ENCODE results near the gene GNB1L. TPM values are rescaled to one million over a fixed set of nuclear protein-coding genes. Genes with fewer than 3 reads are reported as not detected.
A peak's percentile ranks its signal among the peaks of the same experiment; 100 is the strongest.

Gene GNB1L
- total RNA-seq, 4 donors from 2014 or later: 0.59 to 12.2 (median 3.1) TPM

DNA sequence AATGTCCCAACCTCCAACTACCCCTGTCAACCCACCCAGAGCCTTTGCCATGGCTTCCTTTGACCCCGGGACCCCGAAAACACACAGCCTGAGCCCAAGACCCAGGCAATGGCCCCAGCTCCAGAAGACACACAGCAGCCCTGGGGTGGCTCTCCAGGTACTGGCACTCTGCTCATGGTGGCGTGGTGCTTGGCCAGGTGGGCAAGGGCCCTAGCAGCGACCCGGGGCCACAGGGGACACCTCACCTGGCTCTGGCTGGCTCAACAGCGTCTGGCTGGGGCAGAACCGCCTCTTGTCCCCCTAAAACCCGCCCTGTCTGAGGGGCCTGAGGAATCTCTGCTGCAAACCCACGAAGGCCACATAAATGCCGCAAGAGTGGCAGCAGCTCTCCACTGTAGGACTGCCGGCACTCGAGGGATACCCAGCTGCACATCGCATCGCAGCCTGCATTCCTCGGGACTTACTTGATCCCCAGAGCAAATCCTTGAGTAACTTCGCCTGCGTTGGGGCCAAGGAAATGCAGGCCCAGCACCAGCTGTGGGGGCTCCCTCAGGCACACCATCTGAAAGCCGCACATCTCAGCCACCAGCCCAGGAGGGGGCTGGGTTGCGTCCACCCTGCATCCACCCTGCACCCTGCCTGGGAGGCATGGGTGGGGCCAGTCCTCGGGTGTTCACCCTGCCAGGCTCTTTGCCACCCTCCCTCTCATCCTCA, 23.1 kb upstream of the GNB1L start:
- H3K4me1 ChIP-seq: peaks cover 0 to 16% of the 10 kb centered on the region in 2 donors
- no peak overlapping the region for H3K27ac ChIP-seq
- H3K4me3 ChIP-seq: no peak overlapping the region
- intact Hi-C loops (cut with DNase I; ENCODE audit: low total_unique reads): no loop called here
- H3K36me3 ChIP-seq: no peaks in the 10 kb centered on the region
- TF ChIP-seq, protein P1, sequence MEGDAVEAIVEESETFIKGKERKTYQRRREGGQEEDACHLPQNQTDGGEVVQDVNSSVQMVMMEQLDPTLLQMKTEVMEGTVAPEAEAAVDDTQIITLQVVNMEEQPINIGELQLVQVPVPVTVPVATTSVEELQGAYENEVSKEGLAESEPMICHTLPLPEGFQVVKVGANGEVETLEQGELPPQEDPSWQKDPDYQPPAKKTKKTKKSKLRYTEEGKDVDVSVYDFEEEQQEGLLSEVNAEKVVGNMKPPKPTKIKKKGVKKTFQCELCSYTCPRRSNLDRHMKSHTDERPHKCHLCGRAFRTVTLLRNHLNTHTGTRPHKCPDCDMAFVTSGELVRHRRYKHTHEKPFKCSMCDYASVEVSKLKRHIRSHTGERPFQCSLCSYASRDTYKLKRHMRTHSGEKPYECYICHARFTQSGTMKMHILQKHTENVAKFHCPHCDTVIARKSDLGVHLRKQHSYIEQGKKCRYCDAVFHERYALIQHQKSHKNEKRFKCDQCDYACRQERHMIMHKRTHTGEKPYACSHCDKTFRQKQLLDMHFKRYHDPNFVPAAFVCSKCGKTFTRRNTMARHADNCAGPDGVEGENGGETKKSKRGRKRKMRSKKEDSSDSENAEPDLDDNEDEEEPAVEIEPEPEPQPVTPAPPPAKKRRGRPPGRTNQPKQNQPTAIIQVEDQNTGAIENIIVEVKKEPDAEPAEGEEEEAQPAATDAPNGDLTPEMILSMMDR (IDR thresholded peaks at IDR 0.05): no peak
- TF ChIP-seq POLR2A (IDR thresholded peaks at IDR 0.05): no peak
- H3K27me3 ChIP-seq: no peaks in the 10 kb centered on the region
- DNase-seq: peak in 1 of 2 donors; percentile 12
- H3K9me3 ChIP-seq: no peaks in the 10 kb centered on the region

DNA sequence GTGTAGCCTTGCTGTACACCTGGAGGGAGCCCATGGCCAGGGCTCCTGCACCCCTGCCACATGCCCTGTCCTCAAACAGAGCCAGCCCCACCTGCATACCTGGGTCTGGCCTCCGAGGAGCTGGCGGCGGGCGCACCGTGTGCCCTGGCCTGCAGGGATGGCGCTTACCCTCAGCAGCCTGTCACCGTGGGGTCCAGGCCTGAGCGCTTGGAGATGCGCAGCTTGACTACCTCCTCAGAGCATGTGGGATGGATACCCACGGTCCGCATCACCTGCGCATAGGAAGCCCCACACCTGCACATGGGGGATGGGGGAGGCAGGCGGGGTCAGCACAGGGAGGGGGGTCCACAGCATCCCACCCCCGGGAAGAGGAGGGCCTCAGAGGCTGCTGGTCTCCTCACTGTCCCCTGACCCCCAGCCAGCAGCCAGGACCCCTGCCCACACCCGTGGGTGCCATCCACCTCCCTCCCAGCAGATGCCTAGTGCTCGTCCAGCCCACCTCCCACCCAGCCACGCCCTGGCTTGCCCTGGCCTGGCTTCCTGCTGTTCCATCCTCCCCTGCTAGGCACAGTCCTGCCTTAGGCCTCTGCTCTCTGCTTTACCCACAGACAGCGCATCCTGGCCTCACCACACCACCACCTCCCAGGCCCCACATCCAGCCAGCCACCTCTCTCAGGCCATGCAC, 22.4 kb upstream of the GNB1L start:
- Histone ChIP-seq H3K4me3 (no peak overlapping the region), H3K4me1 (peaks cover 0 to 15% of the 10 kb centered on the region in 2 donors), H3K9me3 (no peaks in the 10 kb centered on the region), H3K27me3 (no peaks in the 10 kb centered on the region), H3K27ac (no peak overlapping the region), H3K36me3 (no peaks in the 10 kb centered on the region)
- TF ChIP-seq, protein P1 (IDR thresholded peaks at IDR 0.05): no peak
- no peak for TF ChIP-seq POLR2A (IDR thresholded peaks at IDR 0.05)
- intact Hi-C loops (cut with DNase I; ENCODE audit: low total_unique reads): no loop called here
- DNase-seq: peak; percentile 13 to 15

DNA sequence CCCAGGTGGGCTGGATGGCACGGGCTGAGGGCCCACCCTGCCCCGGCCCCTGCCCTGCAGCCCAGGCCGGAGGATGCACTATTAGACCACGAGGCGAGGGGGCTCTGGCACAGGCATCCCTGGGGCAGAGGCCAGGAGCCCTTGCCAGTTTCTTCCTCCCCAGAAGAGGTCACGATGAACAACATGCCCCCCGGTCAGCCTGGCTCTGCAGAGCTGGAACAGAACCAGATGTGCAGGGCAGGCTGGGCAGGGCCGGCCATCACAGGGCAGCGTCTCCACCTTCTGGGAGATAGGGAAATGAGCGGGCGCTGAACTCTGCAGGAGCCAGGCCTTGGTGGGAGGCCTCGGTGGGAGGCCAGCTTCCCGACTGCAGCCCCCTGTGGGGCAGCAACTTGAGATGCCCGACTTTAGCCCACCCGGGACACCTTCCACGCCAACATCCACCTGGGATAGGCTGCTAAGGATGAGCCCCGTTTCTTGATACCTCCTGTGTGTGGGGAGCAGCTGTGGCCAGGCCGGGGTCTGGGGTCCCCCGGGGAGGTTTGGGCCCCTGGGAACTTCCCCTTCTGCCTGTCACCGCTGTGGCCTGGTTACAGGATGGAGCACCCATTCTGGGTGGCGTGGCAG, 21.8 kb upstream of the GNB1L start:
- Histone ChIP-seq H3K36me3 (no peaks in the 10 kb centered on the region), H3K27ac (peak overlapping the region; percentile 40 to 48), H3K27me3 (no peaks in the 10 kb centered on the region), H3K4me1 (peaks cover 0 to 8% of the 10 kb centered on the region in 2 donors), H3K4me3 (no peak overlapping the region), H3K9me3 (no peaks in the 10 kb centered on the region)
- intact Hi-C loops (cut with DNase I; ENCODE audit: low total_unique reads): no loop called here
- DNase-seq: peak; percentile 16 to 35
- TF ChIP-seq POLR2A (IDR thresholded peaks at IDR 0.05): no peak
- TF ChIP-seq, protein P1 (IDR thresholded peaks at IDR 0.05): peak in 1 of 4 experiments; percentile 23

DNA sequence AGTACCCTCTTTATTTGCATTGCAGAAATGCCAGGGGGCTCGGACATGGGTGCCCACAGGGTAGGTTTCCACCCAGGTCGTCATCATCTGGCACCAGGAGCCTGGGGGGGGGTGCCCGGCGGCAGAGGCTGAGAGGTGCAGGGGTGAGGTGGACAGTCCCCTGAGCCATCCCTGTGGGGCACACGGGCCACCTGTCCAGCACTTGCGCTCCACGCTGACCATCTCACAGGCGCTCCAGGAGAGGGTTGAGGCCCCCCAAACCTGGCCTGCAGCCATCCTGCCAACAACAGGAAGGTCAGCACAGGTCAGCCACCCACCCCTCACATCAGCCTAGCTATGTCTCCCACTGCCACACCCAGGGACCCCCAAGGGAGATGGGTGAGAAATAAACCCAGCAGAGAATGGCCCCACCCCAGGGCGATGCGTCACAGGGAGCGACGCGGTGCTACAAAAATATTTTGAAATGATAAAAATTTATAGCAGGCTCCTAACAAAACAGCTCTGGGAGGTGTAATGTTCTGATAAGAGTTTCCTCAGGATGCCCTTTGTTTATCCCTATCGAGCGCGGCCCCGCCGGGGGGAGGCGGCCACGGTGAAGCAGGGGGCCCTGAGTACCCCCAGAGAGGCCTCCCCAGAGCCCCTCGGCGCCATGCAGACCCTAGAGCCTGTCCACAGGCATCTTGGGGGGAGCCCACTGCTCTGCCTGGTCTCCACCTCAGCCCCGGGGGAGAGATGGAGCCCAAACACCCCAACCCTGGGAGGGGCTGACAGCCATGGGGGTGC, 21.0 kb upstream of the GNB1L start:
- no peak overlapping the region for H3K4me3 ChIP-seq
- TF ChIP-seq, protein P1 (IDR thresholded peaks at IDR 0.05): no peak
- TF ChIP-seq POLR2A (IDR thresholded peaks at IDR 0.05): no peak
- no peaks in the 10 kb centered on the region for H3K36me3 ChIP-seq
- intact Hi-C loops (cut with DNase I; ENCODE audit: low total_unique reads): no loop called here
- no peaks in the 10 kb centered on the region for H3K9me3 ChIP-seq
- DNase-seq: peak; percentile 15 to 35
- H3K27me3 ChIP-seq: no peaks in the 10 kb centered on the region
- peak overlapping the region; percentile 48 to 67 for H3K27ac ChIP-seq
- H3K4me1 ChIP-seq: peaks cover 0 to 4% of the 10 kb centered on the region in 2 donors
